Smooth muscle cell (in vitro differentiated cells): ENCODE data around the gene CD244. TPM values are rescaled to one million over a fixed set of nuclear protein-coding genes. Genes with fewer than 3 reads are reported as not detected.

ENCODE experiments used
- DNase-seq: peaks from one replicate; lab custom pipeline; 2025; ENCODE audit not compliant: unreplicated experiment; lab: John Stamatoyannopoulos, UW
- H2AFZ ChIP-seq: fragments of 200-600 bp; sonication (generic); 2 replicates; pipeline ENCODE4 v1.6.0; 2016; ENCODE audit warnings: antibody characterized with exemption, low read depth, mild to moderate bottlenecking
- H3F3A ChIP-seq: fragments of 200-600 bp; sonication (generic); 2 replicates; pipeline ENCODE4 v1.6.0; 2017; ENCODE audit warnings: antibody characterized with exemption, low read depth
- H3K27ac ChIP-seq: fragments of 200-600 bp; sonication (generic); 2 replicates; pipeline ENCODE4 v1.5.1; 2016; ENCODE audit warnings: low read depth, mild to moderate bottlenecking
- H3K27me3 ChIP-seq: fragments of 200-600 bp; sonication (generic); 2 replicates; pipeline ENCODE4 v1.6.1; 2016; ENCODE audit warnings: low read depth, mild to moderate bottlenecking
- H3K36me3 ChIP-seq: fragments of 200-600 bp; sonication (generic); 2 replicates; pipeline ENCODE4 v1.5.1; 2016; ENCODE audit warnings: low read depth
- H3K4me1 ChIP-seq: fragments of 200-600 bp; sonication (generic); 2 replicates; pipeline ENCODE4 v1.5.1; 2016; ENCODE audit warnings: low read depth
- H3K4me2 ChIP-seq: fragments of 200-600 bp; sonication (generic); 2 replicates; pipeline ENCODE4 v1.6.0; 2016; ENCODE audit warnings: mild to moderate bottlenecking
- H3K4me3 ChIP-seq: fragments of 200-600 bp; sonication (generic); 2 replicates; pipeline ENCODE4 v1.5.1; 2016; ENCODE audit warnings: mild to moderate bottlenecking
- H3K79me2 ChIP-seq: fragments of 200-600 bp; sonication (generic); 2 replicates; pipeline ENCODE4 v1.6.0; 2016; ENCODE audit warnings: low read depth, mild to moderate bottlenecking
- H3K9ac ChIP-seq: fragments of 200-600 bp; sonication (generic); 2 replicates; pipeline ENCODE4 v1.6.0; 2016; ENCODE audit warnings: low read depth
- H3K9me3 ChIP-seq: fragments of 200-600 bp; sonication (generic); replicated peaks from 2 replicates; pipeline ENCODE4 v1.5.1; 2016; ENCODE audit warnings: low read depth
- H4K20me1 ChIP-seq: fragments of 200-600 bp; sonication (generic); 2 replicates; pipeline ENCODE4 v1.6.0; 2016; ENCODE audit warnings: low read depth
- CTCF ChIP-seq: fragments of 200-600 bp; sonication (generic); IDR thresholded peaks from 2 replicates; pipeline ENCODE4 v1.5.1; 2017; ENCODE audit warnings: borderline replicate concordance, mild to moderate bottlenecking, antibody characterized with exemption; ENCODE audit not compliant: insufficient read depth, poor library complexity, severe bottlenecking
- WGBS: methylation state at CpG from one replicate; pipeline ENCODE4 v1.1.7; 2016; ENCODE audit warnings: low lambda C conversion rate; 5-methylcytosine and 5-hydroxymethylcytosine counted together
- polyA plus RNA-seq: library from polyadenylated mRNA; unstranded; fragments of >200 nt; fragmentation: Nextera tagmentation; extraction: Ambion mirVana; gene quantifications from 2 replicates; pipeline ENCODE4 v1.2.1, GENCODE V29; 2016
- total RNA-seq: library from RNA; depleted of rRNA; stranded (reverse); fragments of >200 nt; gene quantifications from 2 replicates; pipeline ENCODE4 v1.2.3, GENCODE V29; 2014

The CD244 gene
- total and polyA plus RNA-seq, 2 experiments from 2014 or later = 0.99 TPM; not detected in 1

- no peak overlapping the region for H3K4me2 ChIP-seq
- H4K20me1 ChIP-seq = no peaks in the 10 kb centered on the region
- no peak for TF ChIP-seq CTCF
- H3K9ac ChIP-seq = no peak overlapping the region
- no peaks in the 10 kb centered on the region for H3F3A ChIP-seq
- H2AFZ ChIP-seq = no peak overlapping the region
- no peak for DNase-seq
- H3K4me1 ChIP-seq = peaks cover 10% of the 10 kb centered on the region
- H3K79me2 ChIP-seq = no peaks in the 10 kb centered on the region
- WGBS = 84% methylated on average over 9 of the region's 9 CpGs
- H3K36me3 ChIP-seq = no peaks in the 10 kb centered on the region
- peaks cover 4% of the 10 kb centered on the region for H3K27me3 ChIP-seq
- H3K9me3 ChIP-seq = no peaks in the 10 kb centered on the region
- H3K27ac ChIP-seq = no peak overlapping the region
- no peak overlapping the region for H3K4me3 ChIP-seq
These were observed 25.0 kb downstream of the CD244 start for GRCh38 chr1:160837558-160838205.

- H3K27me3 ChIP-seq = peaks cover 4% of the 10 kb centered on the region
- H3F3A ChIP-seq = no peaks in the 10 kb centered on the region
- H3K4me3 ChIP-seq = no peak overlapping the region
- no peak overlapping the region for H2AFZ ChIP-seq
- no peak overlapping the region for H3K27ac ChIP-seq
- no peaks in the 10 kb centered on the region for H3K36me3 ChIP-seq
- H3K9me3 ChIP-seq = no peaks in the 10 kb centered on the region
- no peaks in the 10 kb centered on the region for H3K79me2 ChIP-seq
- no peak overlapping the region for H3K9ac ChIP-seq
- H4K20me1 ChIP-seq = no peaks in the 10 kb centered on the region
- TF ChIP-seq CTCF = no peak
- H3K4me2 ChIP-seq = no peak overlapping the region
- DNase-seq = no peak
- 59% methylated on average over 4 of the region's 4 CpGs for WGBS
- H3K4me1 ChIP-seq = peaks cover 10% of the 10 kb centered on the region
These were observed 25.6 kb downstream of the CD244 start for GRCh38 chr1:160836981-160837557.

- H3K27ac ChIP-seq = no peak overlapping the region
- peaks cover 4% of the 10 kb centered on the region for H3K27me3 ChIP-seq
- H3K9ac ChIP-seq = no peak overlapping the region
- no peak overlapping the region for H3K4me2 ChIP-seq
- no peaks in the 10 kb centered on the region for H3K79me2 ChIP-seq
- no peak for DNase-seq
- H2AFZ ChIP-seq = no peak overlapping the region
- peaks cover 10% of the 10 kb centered on the region for H3K4me1 ChIP-seq
- TF ChIP-seq CTCF = no peak
- no peaks in the 10 kb centered on the region for H3K9me3 ChIP-seq
- whole genome bisulfite sequencing = 75% methylated on average over 3 of the region's 3 CpGs
- H3F3A ChIP-seq = no peaks in the 10 kb centered on the region
- no peak overlapping the region for H3K4me3 ChIP-seq
- no peaks in the 10 kb centered on the region for H4K20me1 ChIP-seq
- H3K36me3 ChIP-seq = no peaks in the 10 kb centered on the region
These were observed 26.1 kb downstream of the CD244 start for GRCh38 chr1:160836561-160836960.

- H3K4me1 ChIP-seq = peaks cover 10% of the 10 kb centered on the region
- no peaks in the 10 kb centered on the region for H3F3A ChIP-seq
- H3K9ac ChIP-seq = no peak overlapping the region
- H3K4me3 ChIP-seq = no peak overlapping the region
- no peaks in the 10 kb centered on the region for H3K36me3 ChIP-seq
- no peaks in the 10 kb centered on the region for H3K9me3 ChIP-seq
- no peak overlapping the region for H3K27ac ChIP-seq
- no peak overlapping the region for H2AFZ ChIP-seq
- 77% methylated on average over 3 of the region's 3 CpGs for WGBS
- H3K79me2 ChIP-seq = no peaks in the 10 kb centered on the region
- no peak for DNase-seq
- peaks cover 4% of the 10 kb centered on the region for H3K27me3 ChIP-seq
- no peaks in the 10 kb centered on the region for H4K20me1 ChIP-seq
- no peak overlapping the region for H3K4me2 ChIP-seq
- no peak for TF ChIP-seq CTCF
These were observed 26.9 kb downstream of the CD244 start for GRCh38 chr1:160835751-160836150.
